HTERT RPE-1 (cell line): ENCODE data around the gene KRT77.

ENCODE experiments used
- in situ Hi-C: fragments of 300-500 bp; cut with MboI; formaldehyde crosslinking; loops from 4 replicates; pipeline ENCODE4 v1.14.3; 2020; ENCODE audit warnings: low sequenced_read_pairs

The KRT77 gene

GRCh38 chr12:52658196-52658595, 45.1 kb downstream of the KRT77 start:
- in situ Hi-C loops, result no loop called here

DNA sequence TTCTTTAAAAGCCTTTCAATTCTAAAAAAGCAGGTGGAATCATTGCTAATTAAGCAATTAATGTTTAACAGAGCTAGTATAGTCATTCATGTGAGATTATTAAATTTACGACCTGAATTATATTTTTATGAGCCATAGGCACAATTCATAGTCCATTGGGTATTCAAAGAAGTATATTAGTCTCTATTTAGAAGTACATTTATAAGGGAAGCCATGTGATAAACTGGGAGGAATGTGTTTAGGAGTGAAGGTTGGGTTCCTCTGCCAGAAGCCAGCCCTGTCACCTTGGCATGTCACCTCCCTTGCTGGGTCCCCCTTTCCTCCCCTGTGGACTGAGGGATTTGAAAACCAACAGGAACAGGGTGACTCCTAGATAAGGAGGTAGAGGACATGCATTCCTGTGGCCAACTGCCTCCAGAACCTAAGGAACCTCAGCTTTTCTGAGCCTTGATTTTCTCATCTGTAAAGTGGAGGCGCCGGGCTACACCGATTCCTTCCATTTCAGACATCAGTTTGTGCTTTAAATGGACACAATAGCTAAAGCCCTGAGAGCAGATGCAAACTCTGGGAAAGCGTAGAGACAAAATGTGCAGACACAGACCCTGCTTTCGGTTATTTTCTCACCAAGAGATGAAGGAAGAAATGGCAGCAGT, 45.9 kb downstream of the KRT77 start:
- in situ Hi-C loops, result no loop called here

GRCh38 chr12:52656616-52657015, 46.7 kb downstream of the KRT77 start:
- in situ Hi-C loops, result no loop called here

DNA sequence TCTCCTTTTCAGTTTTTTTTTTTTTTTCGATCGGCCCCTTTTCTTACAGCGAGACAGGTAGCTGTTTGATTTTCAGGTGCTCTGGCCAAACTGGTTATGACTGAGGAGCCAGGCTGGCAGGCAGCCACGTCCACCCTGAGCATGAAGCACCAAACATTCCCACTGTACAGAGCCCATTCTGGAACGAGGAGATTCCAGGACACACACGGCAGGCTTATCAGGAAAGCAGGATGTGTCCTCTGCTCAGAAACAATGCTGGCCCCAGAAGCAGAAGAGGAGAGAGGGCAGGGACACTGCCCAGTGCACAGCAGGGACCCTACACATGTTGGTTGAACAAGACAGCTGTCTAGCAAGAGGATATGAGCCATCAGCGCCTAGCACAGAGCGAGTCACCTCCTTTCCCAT, 47.6 kb downstream of the KRT77 start:
- in situ Hi-C loops, result no loop called here

DNA sequence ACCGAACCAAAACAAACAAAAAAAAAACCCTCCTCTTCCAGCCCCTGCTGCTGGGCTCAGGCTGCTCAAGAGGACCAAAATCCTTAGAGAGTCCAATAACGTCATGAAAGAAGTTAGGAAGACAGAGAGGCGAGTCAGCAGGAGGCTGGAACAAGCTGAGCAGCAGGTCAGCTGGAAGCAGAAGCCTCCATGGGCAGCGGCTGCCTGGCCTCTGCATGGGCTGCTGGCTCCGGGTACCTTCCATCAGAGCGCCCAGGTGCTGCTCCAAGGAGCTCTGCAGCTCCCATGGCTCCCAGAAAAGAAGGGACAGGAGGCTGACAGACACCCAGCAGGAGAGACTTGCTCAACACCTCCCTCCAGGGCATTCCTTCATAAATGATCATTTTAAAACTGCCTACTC, 48.1 kb downstream of the KRT77 start:
- in situ Hi-C loops, result no loop called here

GRCh38 chr12:52651726-52652261, 51.5 kb downstream of the KRT77 start, which contains the start of gene KRT2:
KRT2 (minus strand) TSS chr12:52652211; CDS start chr12:52652142, 69 bp downstream.
- in situ Hi-C loops, result no loop called here

GRCh38 chr12:52650520-52651081, 52.7 kb downstream of the KRT77 start:
- in situ Hi-C loops, result no loop called here

GRCh38 chr12:52649066-52649465, 54.3 kb downstream of the KRT77 start:
- in situ Hi-C loops, result no loop called here

GRCh38 chr12:52648012-52648550, 55.2 kb downstream of the KRT77 start:
- in situ Hi-C loops, result no loop called here

DNA sequence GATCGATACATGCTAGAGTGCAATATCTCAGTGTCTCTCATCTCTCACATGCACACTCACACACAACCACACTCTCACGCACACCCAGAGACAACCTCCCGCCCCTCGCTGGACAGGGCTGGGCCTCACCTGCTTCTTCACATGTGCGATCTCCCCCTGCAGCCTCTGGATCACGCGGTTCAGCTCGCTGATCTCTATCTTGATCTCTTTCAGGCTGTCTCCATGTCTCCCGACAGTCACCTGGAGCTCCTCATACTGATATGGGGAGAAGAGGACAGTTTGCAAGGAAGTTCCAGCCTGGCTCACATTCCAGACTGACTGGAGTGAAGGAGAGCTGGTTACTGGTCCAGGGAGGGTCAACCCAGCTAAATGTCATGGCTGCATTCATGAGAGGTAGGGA, 55.7 kb downstream of the KRT77 start:
- in situ Hi-C loops, result no loop called here

GRCh38 chr12:52646613-52647012, 56.7 kb downstream of the KRT77 start:
- in situ Hi-C loops, result no loop called here

- in situ Hi-C loops, result no loop called here
These were observed 57.3 kb downstream of the KRT77 start for GRCh38 chr12:52645982-52646381.

DNA sequence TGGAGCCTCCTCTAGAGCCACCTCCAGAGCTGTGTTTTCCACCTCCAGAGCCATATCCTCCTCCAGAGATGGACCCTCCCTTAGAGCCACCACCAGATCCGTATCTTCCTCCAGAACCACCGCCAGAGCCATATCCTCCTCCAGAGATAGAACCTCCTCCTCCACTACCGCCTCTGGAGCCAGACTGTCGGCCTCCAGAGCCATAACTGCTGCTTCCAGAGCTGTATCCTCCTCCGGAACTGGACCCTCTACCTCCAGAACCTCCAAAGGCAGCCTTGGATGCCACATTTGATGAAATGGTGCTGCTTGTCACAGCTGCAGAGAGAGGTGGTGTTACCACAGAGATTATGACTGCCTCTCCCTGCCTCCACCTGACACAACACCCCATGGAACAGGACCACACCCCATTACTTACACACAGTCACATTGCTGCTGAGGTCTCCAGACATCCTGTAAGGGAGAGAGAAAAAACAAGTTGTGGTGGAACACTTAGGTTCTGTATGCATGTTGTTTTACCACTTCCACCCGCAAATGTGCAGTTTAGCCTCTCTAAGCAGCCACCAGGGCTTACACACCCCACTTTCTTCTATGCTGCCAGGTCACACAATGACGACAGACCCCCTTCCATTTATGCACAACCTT, 58.1 kb downstream of the KRT77 start:
- in situ Hi-C loops, result no loop called here

- in situ Hi-C loops, result no loop called here
These were observed 59.3 kb downstream of the KRT77 start for GRCh38 chr12:52644078-52644415.

DNA sequence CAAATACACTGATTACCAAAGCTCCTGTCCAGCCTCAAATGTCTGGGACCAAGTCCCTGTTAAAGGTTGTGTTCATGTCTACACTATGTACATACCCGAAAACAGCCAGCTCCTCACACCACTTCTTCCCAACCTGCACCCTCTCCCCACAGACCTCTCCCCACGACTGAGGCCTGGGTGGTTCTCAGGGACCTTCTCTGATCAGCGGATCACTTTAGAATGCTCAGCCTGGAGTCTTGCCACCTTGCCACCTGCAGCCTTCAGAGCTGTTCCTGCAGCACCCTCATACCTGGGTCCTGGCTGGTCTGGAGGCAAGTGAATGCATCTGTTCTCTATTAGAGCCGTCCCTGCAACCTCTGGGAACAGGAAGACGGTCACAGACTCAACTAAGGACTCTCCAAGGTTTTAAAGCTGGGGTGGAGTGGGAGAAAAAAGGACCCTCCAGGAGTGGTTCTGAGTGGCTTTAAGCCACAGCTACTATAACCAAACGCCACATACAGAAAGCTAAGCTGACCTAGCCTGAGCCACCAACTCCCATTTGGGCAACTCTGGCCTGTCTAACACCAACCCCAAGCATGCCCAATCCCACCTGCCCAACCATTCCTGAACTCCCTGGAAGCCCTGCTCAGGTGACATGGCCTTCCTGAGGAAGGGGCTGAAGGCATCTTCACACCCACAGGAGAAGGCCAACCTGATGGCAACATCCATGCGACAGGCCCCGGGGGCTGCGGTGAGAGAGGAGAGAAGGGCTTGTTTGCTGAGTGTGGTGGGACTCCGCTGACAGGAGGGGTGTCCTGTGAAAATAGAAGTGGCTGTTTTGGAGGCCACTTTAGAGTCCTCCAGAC, 59.9 kb downstream of the KRT77 start:
- in situ Hi-C loops, result no loop called here

DNA sequence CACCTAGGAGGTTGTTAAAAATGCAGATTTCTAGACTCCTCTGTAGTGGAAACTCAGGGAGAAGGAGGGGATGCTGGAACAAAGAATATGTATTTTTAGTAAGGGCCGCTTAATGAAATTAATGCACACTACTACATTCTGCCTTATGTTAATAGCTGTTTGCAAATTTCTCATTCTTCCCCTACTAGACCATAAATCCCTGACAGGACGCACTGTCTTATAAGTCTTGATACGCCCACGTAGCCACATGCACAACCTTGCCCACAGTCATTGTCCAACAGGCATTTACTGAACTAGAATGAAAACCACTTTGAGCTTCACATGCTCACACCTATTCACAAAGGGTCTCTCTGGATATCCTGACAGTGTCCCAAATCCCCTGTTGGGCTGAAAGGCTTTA, 61.9 kb downstream of the KRT77 start:
- in situ Hi-C loops, result no loop called here
